ACC112 (cell line): ENCODE results near the gene CHST11.
"Not testable (repeated sequence)": the region's sequence is repeated elsewhere in the genome, so short reads cannot be mapped to it uniquely, and the experiment has no call there.

Experiments used
- H2AFZ ChIP-seq: fragments of 200-600 bp; sonication (generic); one replicate; pipeline ENCODE4 v1.6.0; 2017; ENCODE audit warnings: antibody characterized with exemption, low read length; ENCODE audit not compliant: unreplicated experiment
- H3K27ac ChIP-seq: fragments of 200-600 bp; sonication (generic); 2 replicates; pipeline ENCODE4 v1.5.1; 2014; ENCODE audit warnings: low read depth, mild to moderate bottlenecking, antibody characterized with exemption, low read length, moderate library complexity
- H3K27me3 ChIP-seq: fragments of 200-600 bp; sonication (generic); 2 replicates; pipeline ENCODE4 v1.6.1; 2014; ENCODE audit warnings: mild to moderate bottlenecking, antibody characterized with exemption, low read length, moderate library complexity, mixed read lengths; ENCODE audit not compliant: insufficient read depth
- H3K36me3 ChIP-seq: fragments of 200-600 bp; sonication (generic); 2 replicates; pipeline ENCODE4 v1.6.1; 2016; ENCODE audit warnings: mild to moderate bottlenecking, antibody characterized with exemption, low read length, moderate library complexity, mixed read lengths; ENCODE audit not compliant: insufficient read depth
- H3K4me1 ChIP-seq: fragments of 200-600 bp; sonication (generic); one replicate; pipeline ENCODE4 v1.6.1; 2016; ENCODE audit warnings: low read length, mixed read lengths; ENCODE audit not compliant: insufficient read depth, unreplicated experiment, control insufficient read depth
- H3K4me3 ChIP-seq: fragments of 200-600 bp; sonication (generic); 2 replicates; pipeline ENCODE4 v1.5.1; 2014; ENCODE audit warnings: mild to moderate bottlenecking, low read depth, low read length
- H3K79me2 ChIP-seq: fragments of 200-600 bp; sonication (generic); one replicate; pipeline ENCODE4 v1.6.0; 2016; ENCODE audit warnings: low read length; ENCODE audit not compliant: control insufficient read depth, unreplicated experiment, insufficient read depth

Gene CHST11

GRCh38 chr12:104526751-104527150 lies 70.0 kb downstream of the CHST11 start:
- H2AFZ ChIP-seq, result no peak overlapping the region
- no peak overlapping the region for H3K27ac ChIP-seq
- peaks cover 10% of the 10 kb centered on the region for H3K4me1 ChIP-seq
- no peak overlapping the region for H3K4me3 ChIP-seq
- no peaks in the 10 kb centered on the region for H3K36me3 ChIP-seq
- peaks cover 16% of the 10 kb centered on the region for H3K79me2 ChIP-seq
- no peaks in the 10 kb centered on the region for H3K27me3 ChIP-seq

- not testable (repeated sequence) for H3K4me3 ChIP-seq, H2AFZ ChIP-seq, H3K27ac ChIP-seq, H3K27me3 ChIP-seq, H3K36me3 ChIP-seq
- peaks cover 10% of the 10 kb centered on the region for H3K4me1 ChIP-seq
- H3K79me2 ChIP-seq, result peaks cover 13% of the 10 kb centered on the region
Observed at GRCh38 chr12:104527653-104528052, 70.9 kb downstream of the CHST11 start.

GRCh38 chr12:104529130-104529874 lies 72.6 kb downstream of the CHST11 start:
- H2AFZ ChIP-seq, result no peak overlapping the region
- H3K27ac ChIP-seq, result no peak overlapping the region
- H3K79me2 ChIP-seq, result peaks cover 4% of the 10 kb centered on the region
- no peaks in the 10 kb centered on the region for H3K27me3 ChIP-seq
- no peaks in the 10 kb centered on the region for H3K36me3 ChIP-seq
- no peak overlapping the region for H3K4me3 ChIP-seq
- no peaks in the 10 kb centered on the region for H3K4me1 ChIP-seq

- Histone ChIP-seq H3K36me3 (no peaks in the 10 kb centered on the region), H3K27ac (no peak overlapping the region), H3K79me2 (no peaks in the 10 kb centered on the region), H3K27me3 (no peaks in the 10 kb centered on the region), H3K4me3 (no peak overlapping the region), H3K4me1 (no peaks in the 10 kb centered on the region), H2AFZ (no peak overlapping the region)
Observed at GRCh38 chr12:104532636-104533035, 75.9 kb downstream of the CHST11 start.

- H2AFZ ChIP-seq, result no peak overlapping the region
- H3K79me2 ChIP-seq, result no peaks in the 10 kb centered on the region
- no peaks in the 10 kb centered on the region for H3K27me3 ChIP-seq
- no peak overlapping the region for H3K27ac ChIP-seq
- no peak overlapping the region for H3K4me3 ChIP-seq
- no peaks in the 10 kb centered on the region for H3K36me3 ChIP-seq
- no peaks in the 10 kb centered on the region for H3K4me1 ChIP-seq
Observed at GRCh38 chr12:104533134-104533533, 76.4 kb downstream of the CHST11 start.

GRCh38 chr12:104534162-104534856 lies 77.6 kb downstream of the CHST11 start:
- no peaks in the 10 kb centered on the region for H3K36me3 ChIP-seq
- no peaks in the 10 kb centered on the region for H3K27me3 ChIP-seq
- no peaks in the 10 kb centered on the region for H3K4me1 ChIP-seq
- no peak overlapping the region for H3K4me3 ChIP-seq
- H3K27ac ChIP-seq, result no peak overlapping the region
- no peak overlapping the region for H2AFZ ChIP-seq
- H3K79me2 ChIP-seq, result no peaks in the 10 kb centered on the region

- Histone ChIP-seq H3K4me1 (no peaks in the 10 kb centered on the region), H3K27ac (no peak overlapping the region), H3K79me2 (no peaks in the 10 kb centered on the region), H3K36me3 (no peaks in the 10 kb centered on the region), H2AFZ (no peak overlapping the region), H3K27me3 (no peaks in the 10 kb centered on the region), H3K4me3 (no peak overlapping the region)
Observed at GRCh38 chr12:104534857-104535248, 78.1 kb downstream of the CHST11 start.

- Histone ChIP-seq H3K27me3 (no peaks in the 10 kb centered on the region), H3K4me3 (no peak overlapping the region), H3K4me1 (peaks cover under 1% of the 10 kb centered on the region), H3K79me2 (peaks cover under 1% of the 10 kb centered on the region), H3K36me3 (no peaks in the 10 kb centered on the region), H2AFZ (no peak overlapping the region), H3K27ac (no peak overlapping the region)
Observed at GRCh38 chr12:104535369-104535768, 78.6 kb downstream of the CHST11 start.

- H3K27ac ChIP-seq, result no peak overlapping the region
- no peak overlapping the region for H2AFZ ChIP-seq
- no peaks in the 10 kb centered on the region for H3K36me3 ChIP-seq
- H3K4me3 ChIP-seq, result no peak overlapping the region
- peaks cover 6% of the 10 kb centered on the region for H3K4me1 ChIP-seq
- H3K27me3 ChIP-seq, result no peaks in the 10 kb centered on the region
- H3K79me2 ChIP-seq, result peaks cover 2% of the 10 kb centered on the region
Observed at GRCh38 chr12:104536841-104537240, 80.1 kb downstream of the CHST11 start.

GRCh38 chr12:104538056-104538455 lies 81.3 kb downstream of the CHST11 start:
- Histone ChIP-seq H3K27ac (no peak overlapping the region), H3K4me3 (no peak overlapping the region)

GRCh38 chr12:104538891-104539462 lies 82.2 kb downstream of the CHST11 start:
- Histone ChIP-seq H3K79me2 (peaks cover 2% of the 10 kb centered on the region), H3K4me3 (no peak overlapping the region), H3K27ac (no peak overlapping the region), H3K4me1 (peaks cover 6% of the 10 kb centered on the region), H3K36me3 (no peaks in the 10 kb centered on the region), H2AFZ (no peak overlapping the region), H3K27me3 (no peaks in the 10 kb centered on the region)

More at GRCh38 chr12:104538056-104538455, 81.3 kb downstream of the CHST11 start:
- Histone ChIP-seq H3K36me3 (no peaks in the 10 kb centered on the region), H2AFZ (no peak overlapping the region), H3K4me1 (peaks cover 6% of the 10 kb centered on the region), H3K79me2 (peaks cover 2% of the 10 kb centered on the region), H3K27me3 (no peaks in the 10 kb centered on the region)
